GM21576 (cell line): ENCODE results near the gene PBRM1.

Experiments
- ATAC-seq: cut with Tn5 transposase; IDR thresholded peaks from one replicate; pipeline ENCODE4 v1.9.1; 2021; ENCODE audit warnings: mild to moderate bottlenecking, moderate library complexity; ENCODE audit not compliant: unreplicated experiment

Gene PBRM1

GRCh38 chr3:52574056-52574965 lies 111.4 kb downstream of the PBRM1 start:
- no peak for ATAC-seq

DNA sequence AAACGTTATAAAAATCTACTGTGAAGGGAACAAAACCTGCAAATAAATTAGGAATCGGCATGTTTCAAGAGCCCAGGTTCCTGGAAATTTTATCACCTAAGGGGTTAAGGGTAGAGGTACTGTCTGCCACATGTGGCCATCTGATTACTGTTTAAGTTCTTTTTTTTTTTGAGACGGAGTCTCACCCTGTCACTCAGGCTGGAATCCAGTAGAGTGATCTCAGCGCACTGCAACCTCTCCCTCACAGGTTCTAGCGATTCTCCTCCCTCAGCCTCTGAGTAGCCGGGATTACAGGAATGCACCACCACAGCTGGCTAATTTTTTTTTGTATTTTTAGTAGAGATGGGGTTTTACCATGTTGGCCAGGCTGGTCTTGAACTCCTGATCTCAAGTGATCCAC lies 113.5 kb downstream of the PBRM1 start:
- ATAC-seq = no peak

GRCh38 chr3:52570076-52570475 lies 115.6 kb downstream of the PBRM1 start:
- no peak for ATAC-seq

GRCh38 chr3:52568069-52568468 lies 117.6 kb downstream of the PBRM1 start:
- ATAC-seq = no peak

GRCh38 chr3:52563984-52564383 lies 121.7 kb downstream of the PBRM1 start:
- ATAC-seq = no peak

- no peak for ATAC-seq
Observed at GRCh38 chr3:52561028-52561747, 124.5 kb downstream of the PBRM1 start.

DNA sequence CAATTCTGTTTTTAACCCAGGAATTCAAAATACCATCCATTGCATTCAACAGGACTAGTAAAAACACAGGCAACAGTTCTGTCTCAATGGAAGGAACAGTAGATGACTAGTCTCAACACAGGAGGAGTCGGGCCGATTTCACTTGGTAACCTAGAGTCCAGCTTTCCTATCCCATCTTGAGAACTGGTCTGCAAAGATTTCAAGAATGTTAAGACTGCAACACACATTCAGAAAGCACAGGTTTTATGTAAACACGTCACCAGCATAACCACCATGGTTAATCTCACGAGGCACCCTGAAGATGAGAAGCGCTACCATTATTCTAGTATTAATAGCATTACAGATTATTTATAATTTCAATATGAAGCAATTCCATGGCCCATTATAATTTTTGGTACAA lies 127.3 kb downstream of the PBRM1 start:
- ATAC-seq = no peak

DNA sequence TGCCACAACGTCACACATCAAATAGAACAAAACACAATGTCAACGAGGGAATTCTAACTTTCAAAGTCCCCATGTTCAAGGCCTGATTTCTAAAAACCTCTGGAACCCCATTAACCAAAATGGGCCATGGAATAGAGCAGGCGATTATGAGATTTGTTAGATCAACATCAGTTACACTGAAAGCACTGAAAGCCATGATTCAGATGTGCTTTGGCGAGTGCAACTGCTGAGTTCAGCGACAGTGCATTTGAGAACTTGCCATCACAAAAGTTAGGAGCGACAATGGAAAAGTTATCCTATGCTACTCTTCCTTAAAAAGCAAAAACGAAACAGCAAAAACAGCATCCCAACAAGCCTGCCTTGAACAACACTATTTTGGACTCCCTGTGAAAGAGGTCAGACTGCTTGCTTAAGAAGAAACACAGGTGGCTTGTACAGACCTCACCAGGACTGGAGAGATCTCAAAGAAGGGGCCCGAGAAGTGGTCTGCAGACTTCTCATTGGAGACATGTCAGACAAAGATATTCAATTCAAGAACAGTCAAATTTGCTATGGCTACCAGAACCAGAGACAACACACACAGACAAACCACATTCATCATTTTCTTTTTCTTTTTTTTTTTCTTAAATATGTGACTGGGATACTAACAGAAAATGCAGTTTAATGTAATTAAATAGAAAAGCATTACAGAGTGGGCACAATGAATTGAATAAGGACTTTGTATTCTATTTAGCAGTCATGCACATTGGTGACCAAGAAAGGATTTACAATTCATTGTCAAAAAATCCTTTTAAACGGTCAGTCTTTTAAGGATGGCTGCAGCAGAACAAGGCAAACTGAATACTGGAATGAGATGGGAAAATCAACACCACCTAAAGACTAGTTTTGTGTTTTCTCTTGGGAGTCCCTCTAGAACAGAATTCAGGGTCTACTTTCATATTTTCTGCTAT lies 128.4 kb downstream of the PBRM1 start:
- ATAC-seq = no peak

DNA sequence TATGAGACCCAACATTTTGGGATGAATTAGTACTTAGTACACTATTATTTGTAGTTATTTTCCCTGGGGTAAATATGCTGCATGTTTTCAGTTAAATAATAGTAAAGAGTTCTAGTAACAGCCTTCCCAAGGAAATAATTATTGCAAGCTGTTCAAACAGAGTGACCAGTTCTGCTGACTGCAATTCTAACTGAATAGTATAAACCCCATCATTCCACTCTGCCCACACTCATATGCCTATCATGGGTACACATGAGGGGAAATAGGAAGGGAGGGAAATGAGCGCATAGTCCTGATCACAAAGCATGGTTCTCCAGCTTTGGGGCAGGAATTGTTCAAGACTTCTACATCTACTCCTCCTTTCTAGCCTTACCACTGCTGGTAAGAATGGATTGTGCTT lies 130.7 kb downstream of the PBRM1 start:
- ATAC-seq = no peak

GRCh38 chr3:52554026-52554755 lies 131.5 kb downstream of the PBRM1 start:
- ATAC-seq = no peak

DNA sequence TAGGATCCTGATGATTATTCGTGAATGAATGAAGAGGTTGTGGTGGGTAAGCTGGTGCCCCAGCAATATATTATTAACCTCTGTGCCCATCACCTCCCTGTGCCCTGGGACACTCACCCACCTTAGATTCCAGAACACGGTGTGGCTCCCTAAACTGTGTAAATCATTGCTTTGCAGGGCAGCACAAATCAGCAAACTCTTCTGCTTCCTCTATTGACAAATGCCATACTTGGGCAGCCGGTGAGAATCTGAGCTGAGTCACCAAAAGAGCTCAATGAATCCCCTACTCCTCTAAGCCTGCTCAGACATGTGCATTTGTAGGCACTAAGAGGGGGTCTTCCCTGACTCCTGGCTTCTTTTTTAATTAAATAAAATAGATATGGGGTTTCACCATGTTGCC lies 133.6 kb downstream of the PBRM1 start:
- no peak for ATAC-seq

GRCh38 chr3:52551118-52551517 lies 134.6 kb downstream of the PBRM1 start:
- ATAC-seq = no peak

DNA sequence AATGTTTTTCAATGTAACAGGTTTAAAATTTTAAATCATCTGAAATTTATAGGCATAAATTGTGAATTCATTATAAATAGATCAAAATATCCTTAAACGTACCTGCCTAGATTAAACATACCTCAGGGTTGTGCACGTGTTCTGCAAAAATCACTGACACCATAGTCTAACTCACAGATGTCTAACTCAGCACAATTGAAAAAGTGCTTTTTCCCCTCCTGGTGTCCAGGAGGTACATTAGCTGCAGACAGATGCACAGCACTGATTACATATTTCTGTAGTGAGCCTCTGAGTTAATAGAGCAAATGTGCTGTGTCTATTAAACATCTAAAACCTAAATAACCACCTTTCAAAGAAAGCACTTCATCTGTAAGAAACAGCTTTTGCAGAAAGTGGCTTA lies 138.6 kb downstream of the PBRM1 start:
- ATAC-seq = no peak

- ATAC-seq = no peak
Observed at GRCh38 chr3:52546111-52546901, 139.4 kb downstream of the PBRM1 start.

GRCh38 chr3:52544937-52545336 lies 140.8 kb downstream of the PBRM1 start:
- ATAC-seq = no peak

- ATAC-seq = no peak
Observed at GRCh38 chr3:52541050-52541449, 144.7 kb downstream of the PBRM1 start.

GRCh38 chr3:52539010-52539653 lies 146.6 kb downstream of the PBRM1 start:
- no peak for ATAC-seq

- ATAC-seq = no peak
Observed at GRCh38 chr3:52537726-52538421, 147.8 kb downstream of the PBRM1 start.
